ENCODE data around the gene SECISBP2L.

DNA sequence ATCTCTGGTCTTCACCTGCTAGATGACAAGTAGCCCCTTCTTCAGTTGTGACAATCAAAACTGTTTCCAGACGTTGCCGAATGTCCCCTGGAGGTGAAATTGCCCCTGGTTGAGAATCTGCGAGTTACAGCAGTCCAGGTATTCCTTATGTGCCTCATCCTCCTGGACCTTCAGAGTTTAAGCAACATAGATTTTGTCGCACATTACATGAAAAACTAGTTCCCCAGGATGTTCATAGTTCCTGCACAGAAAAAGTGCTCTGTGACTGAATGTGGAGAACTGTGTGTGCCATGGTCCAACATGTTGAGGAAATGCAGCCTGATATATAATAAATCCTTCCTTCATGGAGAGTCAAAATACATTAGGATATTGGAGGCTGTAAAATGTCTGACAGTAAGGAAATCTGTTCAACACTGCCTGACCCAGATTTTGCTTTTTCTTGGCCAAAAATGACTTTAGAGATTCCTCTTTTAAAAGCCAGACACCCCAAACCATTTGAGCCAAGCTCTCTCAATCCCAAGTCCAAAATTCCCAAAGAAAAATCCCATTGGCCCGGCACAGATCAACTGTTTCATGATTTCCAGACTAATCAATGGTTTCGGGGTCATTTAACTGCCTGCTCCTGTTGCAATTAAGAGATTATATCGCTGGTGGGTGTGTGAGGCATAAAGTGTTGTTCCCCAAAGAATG, 62.1 kb downstream of the SECISBP2L start:
- TF ChIP-seq, protein P1, sequence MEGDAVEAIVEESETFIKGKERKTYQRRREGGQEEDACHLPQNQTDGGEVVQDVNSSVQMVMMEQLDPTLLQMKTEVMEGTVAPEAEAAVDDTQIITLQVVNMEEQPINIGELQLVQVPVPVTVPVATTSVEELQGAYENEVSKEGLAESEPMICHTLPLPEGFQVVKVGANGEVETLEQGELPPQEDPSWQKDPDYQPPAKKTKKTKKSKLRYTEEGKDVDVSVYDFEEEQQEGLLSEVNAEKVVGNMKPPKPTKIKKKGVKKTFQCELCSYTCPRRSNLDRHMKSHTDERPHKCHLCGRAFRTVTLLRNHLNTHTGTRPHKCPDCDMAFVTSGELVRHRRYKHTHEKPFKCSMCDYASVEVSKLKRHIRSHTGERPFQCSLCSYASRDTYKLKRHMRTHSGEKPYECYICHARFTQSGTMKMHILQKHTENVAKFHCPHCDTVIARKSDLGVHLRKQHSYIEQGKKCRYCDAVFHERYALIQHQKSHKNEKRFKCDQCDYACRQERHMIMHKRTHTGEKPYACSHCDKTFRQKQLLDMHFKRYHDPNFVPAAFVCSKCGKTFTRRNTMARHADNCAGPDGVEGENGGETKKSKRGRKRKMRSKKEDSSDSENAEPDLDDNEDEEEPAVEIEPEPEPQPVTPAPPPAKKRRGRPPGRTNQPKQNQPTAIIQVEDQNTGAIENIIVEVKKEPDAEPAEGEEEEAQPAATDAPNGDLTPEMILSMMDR (IDR thresholded peaks at IDR 0.05; ENCODE audit: borderline replicate concordance, extremely low read depth, low read length, poor library complexity, severe bottlenecking), result no peak
- no peak for TF ChIP-seq EZH2 (IDR thresholded peaks at IDR 0.05; ENCODE audit: borderline replicate concordance, low read depth, low read length, severe bottlenecking)
